Measurements from ENCODE around the gene CH25H.
"Not testable (repeated sequence)": the region's sequence is repeated elsewhere in the genome, so short reads cannot be mapped to it uniquely, and the experiment has no call there.

The CH25H gene, protein sequence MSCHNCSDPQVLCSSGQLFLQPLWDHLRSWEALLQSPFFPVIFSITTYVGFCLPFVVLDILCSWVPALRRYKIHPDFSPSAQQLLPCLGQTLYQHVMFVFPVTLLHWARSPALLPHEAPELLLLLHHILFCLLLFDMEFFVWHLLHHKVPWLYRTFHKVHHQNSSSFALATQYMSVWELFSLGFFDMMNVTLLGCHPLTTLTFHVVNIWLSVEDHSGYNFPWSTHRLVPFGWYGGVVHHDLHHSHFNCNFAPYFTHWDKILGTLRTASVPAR

DNA sequence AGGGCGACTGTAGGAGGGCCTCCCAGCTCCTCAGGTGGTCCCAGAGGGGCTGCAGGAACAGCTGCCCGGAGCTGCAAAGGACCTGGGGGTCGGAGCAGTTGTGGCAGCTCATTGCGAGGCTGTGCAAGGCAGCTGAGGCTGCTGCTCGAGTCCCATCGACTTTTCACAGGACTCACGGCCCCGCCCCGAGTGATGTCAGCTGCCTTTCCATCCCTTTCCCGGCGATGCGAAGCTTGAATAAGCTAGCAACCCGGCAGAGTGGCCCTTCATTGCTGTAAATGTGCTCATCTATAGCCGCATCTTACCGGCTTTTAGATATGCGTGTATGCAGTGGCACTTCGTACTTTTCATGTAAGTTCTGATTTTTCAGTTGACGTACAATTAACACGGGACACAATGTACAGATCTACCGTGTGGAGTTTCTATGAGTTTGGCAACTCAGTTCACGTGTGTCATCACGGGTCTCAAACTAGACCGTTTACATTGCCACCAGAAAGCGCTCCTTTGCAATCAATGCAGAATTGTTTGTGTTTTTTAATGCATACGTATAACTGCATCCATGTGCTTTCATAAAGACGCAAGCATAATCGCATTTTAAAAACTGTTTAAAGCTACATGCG is at the start of gene CH25H:
TSS of gene CH25H (minus strand) at position 137 of the 620 bp plus-strand sequence. CDS start at position 112, 25 bp downstream.
- DNase-seq, result peak; percentile 71

DNA sequence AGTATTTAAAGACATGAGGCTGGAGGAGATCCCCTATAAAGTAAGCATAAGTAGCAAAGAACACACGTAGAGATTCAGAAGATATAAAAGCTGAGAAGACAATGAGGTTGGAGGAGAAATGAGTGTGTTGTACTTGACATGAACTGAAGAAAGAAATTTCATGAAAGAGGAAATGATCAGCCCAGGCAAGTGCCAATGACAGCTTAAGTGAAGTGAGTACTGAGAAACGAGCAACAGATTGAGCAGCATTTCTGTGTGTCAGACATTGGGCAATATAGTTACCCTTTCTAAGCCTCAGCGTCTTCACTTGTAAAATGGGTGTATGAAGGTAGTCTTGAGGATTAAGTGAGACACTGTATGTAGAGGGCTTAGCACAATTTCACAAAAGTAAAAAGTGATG is 49.2 kb upstream of the CH25H start:
- no peak for DNase-seq

DNA sequence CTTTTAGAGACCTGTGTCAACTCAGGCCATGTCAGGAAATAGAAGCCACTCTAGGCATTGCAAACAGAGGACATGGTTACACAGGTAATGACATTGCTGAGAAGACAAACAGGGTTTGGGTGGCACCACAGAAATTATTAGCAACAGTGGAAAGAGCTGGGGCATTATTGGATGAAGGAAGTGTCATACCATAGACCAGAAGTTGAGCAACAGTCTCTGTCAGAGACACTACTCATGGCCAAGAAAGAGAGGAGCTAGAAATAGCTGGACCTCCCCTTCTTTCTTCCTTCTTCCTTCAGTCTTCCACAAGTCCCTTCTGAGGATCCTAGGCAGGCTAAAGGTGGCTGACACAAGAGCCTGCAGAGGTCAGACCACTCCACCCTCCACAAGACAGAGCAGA is 48.7 kb upstream of the CH25H start:
- no peak for DNase-seq

DNA sequence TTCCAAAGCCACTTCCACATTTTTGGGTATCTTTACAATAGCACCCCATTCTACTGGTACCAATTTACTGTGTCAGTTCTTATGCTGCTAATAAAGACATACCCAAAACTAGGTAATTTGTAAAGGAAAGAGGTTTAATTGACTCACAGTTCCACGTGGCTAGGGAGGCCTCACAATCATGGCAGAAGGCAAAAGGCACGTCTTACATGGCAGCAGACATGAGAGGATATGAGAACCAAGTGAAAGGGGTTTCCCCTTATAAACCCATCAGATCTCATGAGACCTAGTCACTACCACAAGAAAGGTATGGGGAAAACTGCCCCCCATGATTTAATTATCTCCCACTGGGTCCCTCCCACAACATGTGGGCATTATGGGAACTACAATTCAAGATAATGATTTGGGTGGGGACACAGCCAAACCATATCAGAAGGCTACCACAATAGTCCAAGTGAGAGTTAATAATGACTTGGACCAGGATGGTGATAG is 48.0 kb upstream of the CH25H start:
- DNase-seq, result peak; percentile 37

DNA sequence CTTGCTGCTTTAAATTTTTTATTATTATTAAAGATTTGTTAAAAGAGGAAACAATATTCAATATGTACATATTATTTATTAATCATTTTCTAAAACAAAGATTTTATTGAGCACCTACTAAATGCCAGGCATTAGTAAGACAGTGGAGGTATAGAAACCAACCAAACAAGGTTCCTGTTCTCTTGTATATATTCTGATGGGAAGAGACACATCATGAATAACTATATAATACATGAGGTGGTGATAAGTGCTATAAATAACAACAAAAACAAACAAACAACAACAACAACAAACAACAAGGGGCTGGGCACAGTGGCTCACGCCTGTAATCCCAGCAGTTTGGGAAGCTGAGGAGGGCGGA is 45.1 kb upstream of the CH25H start:
- DNase-seq, result no peak

DNA sequence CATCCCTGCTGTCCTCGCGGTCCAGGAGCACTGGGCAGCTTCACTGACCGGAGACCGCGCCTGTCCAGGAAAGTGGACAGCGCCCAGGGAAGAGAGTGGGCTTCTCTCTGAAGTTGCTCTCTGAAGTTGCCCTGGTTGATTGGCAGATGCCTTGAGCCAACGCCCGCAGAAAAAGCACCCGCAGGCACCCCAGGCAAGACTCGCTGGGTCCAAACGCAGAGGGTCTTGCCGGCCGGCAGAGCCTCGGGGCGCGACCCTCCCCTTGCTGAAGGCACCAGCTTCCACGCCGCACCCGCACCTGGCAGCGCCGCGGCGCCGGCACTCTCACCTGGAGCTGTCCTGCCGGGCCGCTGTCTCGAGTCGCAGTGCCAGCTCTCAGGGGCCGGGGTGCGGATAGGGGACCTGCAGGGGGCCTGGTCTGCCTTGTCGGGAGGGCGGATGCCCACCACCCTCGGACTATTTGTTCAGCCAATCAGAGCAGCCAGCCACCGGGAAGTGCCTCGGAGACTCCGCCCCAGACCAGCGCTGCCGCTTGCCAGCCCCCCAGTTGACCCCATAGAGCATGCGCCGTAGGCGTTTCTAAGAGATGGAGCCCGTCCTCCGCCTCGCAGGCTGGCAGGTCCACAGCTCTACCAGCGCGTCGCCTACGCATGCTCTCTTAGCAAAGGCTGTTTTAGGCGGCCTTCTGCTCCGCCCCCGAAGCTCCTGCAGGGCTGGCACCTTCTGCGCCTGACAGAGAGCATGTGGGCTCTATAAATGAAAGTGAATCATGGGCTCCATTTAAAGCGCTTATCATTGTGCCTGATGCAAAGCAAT is 44.5 kb upstream of the CH25H start, which contains the start of gene LIPA:
TSS of gene LIPA (minus strand) at position 367 of the 816 bp plus-strand sequence. CDS start 4,127 bp downstream, outside the sequence.
- DNase-seq, result peak; percentile 95

DNA sequence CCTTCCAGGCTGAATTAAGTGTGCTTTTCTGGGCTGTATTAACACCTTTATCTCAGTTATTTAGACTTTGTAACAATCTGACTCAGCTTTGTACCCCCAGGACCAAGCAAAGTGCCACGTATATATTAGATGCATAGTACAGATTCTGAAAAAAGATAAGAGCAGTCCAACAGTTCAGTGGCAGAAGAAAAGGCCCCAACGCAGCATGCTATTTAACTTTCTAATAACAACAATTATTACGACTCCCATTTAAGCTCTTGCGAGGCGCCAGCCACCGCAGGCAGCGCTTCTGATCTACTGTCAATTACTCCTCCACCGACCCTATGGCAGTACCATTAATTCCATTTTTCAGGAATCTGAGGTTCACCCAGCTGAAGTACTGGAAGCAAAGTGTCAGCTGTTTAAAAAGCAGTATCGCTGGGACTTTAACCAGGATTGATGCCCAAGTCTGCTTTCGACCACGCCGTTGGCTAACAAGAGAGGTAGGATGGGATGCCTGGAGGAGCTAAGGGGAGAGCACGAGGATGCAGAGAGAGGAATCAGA is 43.8 kb upstream of the CH25H start:
- no peak for DNase-seq

DNA sequence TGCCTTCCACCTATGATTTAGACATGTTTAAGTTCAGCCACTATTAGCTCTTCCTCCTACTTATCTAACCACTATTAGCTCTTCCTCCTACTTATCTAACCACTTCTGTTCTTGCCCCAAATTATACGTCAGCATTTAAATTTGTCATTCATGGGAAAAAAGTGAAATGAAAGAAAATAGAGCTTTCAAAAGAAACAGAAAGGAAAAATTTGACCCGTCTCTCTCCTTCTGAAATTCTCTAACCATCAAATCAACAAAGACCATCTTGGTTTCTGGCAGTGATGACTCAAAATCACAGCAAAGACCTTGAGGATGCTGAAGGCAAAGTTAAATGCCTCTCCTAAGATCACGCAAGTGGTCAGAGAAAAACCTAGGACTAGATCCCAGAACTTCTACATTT is 41.9 kb upstream of the CH25H start:
- no peak for DNase-seq

DNA sequence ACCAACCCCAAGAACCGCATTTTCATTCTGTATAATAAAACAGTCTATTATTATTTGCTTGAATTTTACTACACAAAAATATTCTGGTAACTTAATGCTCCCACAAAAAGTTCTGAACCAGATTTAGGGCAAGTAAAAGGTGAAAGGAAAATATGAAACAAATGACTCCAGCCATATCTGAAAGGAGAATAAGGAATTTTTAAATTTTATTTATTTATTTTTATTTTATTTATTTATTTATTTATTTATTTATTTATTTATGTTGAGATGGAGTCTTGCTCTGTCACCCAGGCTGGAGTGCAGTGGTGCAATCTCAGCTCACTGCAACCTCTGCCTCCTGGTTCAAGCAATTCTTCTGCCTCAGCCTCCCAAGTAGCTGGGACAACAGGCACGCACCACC is 40.5 kb upstream of the CH25H start:
- DNase-seq, result not testable (repeated sequence)

DNA sequence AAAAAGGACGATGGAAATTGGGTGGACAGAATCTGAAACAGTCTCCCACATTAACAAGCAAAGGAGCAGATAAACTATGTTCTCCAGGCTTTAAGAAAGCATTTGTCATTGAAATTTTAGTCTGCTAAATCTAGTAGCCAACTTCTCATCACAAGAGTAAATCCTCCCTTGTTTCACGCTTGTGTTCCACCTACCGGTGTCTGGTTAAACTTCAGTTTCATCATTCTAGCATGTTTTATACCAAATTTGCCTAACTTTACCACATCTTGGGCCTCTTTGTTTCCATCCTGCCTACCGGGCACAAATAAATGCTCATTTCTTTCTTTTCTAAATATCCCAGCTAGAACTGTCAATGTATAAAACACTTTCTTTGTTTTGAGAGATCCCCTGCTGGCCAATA is 38.7 kb upstream of the CH25H start:
- DNase-seq, result no peak

DNA sequence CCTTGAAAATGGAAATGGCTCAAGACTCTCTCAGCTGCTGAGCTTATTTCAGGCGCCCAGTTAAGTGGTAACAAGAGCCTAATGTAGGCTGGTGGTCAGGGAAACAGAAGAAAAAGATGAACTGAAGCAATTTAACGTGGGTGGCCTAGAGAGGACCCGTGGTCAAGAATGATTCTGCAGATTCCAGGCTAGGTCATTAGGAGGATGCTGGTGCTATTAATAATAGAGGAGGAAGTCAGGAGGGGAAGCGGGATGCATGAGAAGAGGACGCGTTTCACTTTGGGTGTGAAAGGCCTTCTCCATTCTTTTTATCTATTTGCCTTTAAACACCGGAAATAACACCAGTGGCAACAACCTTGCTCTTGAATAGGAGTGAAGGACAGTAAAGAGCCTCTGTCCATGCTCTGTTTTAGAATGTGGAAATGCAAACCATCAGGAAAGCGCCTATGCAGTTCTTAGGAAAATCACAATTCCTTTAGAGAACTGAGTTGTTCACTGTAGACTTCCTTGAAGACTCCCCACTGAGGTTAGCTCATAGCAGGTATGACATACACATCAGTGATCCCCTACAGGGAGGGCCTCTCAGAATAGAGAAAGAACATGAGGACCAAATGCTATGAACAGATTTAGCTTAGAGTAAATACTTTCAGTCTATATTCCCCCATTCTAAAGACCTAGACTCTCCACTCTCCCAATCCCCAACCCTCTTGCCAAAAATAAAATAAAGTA is 35.9 kb upstream of the CH25H start:
- no peak for DNase-seq

DNA sequence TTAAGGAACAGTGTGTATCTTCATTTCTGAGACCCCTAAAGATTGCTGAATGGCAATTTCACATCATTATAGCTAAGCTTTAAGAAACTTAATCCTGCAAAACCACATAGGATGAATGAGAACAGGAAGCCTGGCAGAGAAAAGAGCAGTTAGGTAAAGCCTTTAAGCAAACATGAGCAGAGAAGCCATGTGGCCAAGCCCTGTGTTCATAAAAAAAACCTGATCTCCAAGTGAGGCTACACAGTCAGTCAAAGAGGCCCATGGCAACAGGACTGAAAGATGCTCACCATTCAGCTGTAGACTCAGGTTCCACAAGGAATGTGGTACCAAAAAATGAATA is 35.2 kb upstream of the CH25H start:
- no peak for DNase-seq

DNA sequence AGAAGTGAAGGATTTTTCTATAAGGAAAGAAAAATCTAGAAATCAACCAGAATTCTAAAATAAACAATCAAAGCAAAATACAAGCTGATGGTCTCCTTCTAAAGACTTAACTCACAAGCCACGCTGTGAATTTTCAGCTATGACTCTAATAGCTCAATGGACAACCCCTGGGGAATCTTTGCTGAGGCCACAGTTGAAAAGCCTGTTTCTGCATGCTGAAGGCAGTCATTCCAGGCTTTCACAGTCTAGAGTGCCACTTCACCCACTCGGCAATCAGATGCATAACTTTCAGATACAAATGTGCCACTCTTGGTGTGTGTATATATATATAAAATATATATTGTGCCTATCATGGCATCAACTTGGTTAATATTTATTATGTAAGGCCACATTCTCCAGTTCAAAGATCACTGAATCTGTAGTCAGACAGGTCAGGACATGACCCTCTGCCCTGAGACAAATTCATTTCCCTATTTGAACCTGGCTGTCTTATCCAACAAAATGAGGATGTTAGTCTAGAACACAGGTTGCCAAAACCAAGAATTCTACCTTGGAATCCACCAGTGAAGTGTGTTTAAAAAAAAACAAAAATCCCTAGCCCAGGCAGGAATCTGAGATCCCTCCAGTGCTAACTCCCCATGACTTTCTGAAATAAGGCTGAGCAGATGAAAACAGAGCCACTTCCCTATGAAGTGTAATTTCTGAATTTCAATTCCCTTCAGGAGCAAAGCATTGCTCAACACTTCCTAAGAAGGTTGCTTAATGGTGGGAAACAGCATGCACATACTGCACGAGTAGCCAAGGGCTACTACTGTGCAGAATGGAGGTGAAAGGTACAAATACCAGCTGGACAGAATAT is 34.6 kb upstream of the CH25H start:
- no peak for DNase-seq

DNA sequence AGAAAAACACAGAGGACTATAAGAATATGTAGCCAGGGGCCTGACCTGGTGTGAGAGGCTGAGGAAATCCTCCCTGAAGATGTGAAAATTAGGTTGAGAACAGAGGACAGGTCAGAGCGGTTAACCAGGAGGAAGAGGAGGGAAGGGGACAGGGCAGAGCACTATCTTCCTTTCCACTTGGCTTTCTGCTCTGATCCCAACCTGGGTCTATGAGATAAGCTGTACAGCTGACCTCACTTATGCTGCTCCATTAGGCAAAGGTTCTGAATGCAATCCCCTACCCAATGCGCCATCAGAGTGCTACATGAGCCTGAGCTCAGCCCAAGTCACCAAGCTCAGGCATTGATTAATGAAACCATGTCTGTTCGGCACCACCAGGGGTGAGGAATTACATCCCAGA is 33.9 kb upstream of the CH25H start:
- DNase-seq, result no peak

DNA sequence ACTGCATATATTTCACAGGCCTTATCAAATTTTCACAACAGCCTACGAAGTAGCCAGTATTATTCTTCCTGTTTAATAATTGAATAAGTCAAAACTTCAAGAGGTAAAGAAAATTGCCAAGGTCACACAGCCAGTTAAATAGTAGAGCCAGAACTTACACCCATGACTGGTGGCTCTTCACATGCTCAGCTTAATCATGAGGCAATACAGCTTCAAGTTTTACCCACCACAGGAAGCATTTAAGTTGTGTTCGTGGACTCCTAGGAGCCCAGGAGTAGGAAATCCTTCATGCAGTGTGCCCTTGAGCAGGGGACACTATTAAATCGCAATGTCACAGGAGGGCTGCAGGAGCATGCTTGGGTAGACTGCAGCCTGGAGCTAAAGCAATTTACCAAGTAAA is 33.4 kb upstream of the CH25H start:
- no peak for DNase-seq

DNA sequence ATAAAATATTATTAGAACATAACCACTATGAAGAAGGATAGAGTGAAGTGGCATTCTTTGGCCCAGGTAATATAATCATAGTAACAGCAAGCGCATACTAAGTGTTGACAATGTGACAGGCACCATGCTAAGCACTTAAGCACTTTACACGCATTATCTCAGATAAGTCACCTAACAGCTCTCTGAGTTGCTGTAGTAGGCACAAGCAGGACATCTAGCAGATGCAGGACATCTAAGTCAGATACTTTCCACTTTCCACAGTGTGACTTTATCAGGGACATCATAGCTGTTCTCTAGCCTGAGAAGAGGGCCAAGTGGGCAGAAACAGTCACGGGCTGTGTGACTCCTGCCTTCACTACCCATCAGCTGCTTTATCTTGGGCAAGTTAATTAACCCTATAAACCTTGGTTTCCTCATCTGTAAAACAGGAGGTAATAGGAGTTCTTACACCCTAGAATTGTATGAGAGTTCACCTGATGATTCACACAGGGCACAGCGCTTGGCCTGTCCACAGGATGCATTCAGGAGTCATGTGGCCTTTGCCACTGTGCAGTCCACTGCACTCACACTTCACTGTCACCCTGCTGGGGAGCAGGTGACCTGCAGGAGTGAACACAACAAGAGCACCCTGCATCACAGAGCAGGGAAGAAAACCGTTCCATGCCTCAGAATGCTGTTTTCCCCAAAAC is 32.0 kb upstream of the CH25H start:
- no peak for DNase-seq

DNA sequence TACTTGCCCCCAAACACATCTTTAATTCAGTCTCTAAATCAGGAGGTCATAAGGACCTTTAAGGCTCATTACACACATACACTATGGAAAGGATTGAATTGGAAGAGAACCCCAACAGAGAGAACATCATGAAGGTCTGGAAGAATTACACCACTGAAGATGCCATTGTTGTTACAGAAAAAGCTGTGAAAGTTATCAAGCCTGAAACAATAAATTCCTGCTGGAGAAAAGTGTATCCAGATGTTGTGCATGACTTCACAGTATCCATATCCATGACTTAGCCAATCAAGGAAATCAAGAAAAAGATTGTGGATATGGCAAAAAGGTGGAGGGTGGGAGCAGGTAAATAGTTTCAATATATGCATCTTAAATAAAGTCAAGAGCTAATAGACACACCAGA is 30.7 kb upstream of the CH25H start:
- DNase-seq, result no peak

DNA sequence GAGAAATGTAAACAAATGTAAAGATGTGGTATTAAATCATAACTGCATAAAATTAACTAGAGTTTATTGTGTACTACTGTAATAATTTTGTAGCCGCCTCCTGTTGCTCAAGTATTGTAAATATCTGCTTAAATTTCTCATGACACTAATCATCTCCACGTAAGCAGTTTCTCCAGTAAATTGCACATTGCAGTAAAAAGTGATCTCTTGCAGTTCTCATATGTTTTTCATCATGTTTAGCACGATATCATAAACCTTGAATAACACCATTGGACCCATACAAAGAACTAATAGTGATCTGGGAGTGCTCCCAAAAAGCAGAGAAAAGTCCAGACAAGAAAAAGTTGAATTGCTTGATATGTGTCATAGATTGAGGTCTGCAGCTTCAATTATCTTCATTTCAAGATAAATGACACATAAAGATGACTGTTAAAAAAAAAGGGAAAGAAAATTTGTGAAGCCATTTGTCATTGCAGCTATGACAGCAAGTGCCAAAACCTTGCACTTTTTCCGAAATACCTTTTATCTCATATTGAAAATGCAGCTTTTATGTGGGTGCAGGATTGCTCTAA is 29.2 kb upstream of the CH25H start:
- no peak for DNase-seq

DNA sequence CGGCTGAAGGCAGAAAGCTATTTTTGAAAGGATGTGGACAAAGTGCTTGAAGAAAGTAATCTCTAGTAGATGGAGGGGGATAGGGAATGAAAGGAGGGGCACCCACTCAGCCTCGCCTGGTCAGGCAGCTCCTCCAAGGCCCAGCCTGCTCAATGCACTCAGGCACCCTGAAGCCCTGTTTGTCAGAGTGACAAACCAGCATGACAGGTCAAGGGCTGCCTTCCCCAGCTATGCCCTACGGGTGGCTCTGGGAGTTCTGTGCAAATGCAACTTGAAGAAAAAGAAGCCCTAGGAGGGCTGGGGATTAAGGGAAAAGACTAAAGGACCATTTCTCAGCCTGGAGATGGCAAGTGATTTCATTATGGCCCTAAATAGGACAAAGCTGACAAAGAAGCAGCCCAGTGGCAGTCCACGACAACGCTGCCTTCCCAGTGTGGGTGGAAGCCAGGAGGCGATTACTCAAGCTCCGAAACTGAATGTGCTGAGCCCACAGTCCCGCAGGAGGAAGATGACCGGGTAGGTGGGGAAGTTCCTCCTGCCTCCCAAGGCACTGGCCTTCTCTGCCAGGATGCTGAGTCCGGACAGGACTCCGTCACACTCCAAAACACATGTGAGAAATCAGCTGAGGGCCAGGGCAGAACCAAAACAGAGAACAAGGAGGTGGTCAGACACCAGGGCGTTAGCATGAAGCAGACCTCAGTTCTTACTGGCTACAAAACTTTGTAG is 28.1 kb upstream of the CH25H start:
- no peak for DNase-seq

DNA sequence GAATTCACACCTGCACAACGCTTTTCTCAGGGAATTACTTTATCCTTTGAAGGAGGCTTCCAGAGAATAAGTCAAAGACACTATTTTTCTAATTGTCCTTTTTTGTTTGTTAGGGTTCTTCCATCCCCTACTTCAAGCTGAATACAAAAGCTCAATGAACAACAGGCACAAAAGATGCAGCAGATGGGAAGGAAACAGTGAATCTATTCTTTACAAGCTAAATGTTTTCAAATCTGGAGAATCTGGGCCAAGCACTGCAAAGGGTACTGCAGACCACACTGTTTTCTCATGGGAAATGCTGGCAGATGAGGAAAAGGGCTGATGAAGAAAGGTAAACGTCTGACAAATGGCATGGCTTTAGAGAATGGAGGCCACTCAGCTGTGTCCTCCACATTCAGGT is 25.9 kb upstream of the CH25H start:
- no peak for DNase-seq
